Ascending aorta (tissue), 2 donors: ENCODE data around the gene ECT2. TPM values are rescaled to one million over a fixed set of nuclear protein-coding genes. Genes with fewer than 3 reads are reported as not detected.
"Not testable (repeated sequence)": the region's sequence is repeated elsewhere in the genome, so short reads cannot be mapped to it uniquely, and the experiment has no call there.

ENCODE experiments used
- DNase-seq, 2 donors: peaks; one replicate each; pipeline ENCODE4 v3.0.0-alpha.2; 2019; ENCODE audit warnings: low spot score in 2 of 2
- H3K27ac ChIP-seq, 2 donors: fragments of 200-600 bp; sonication (generic); one replicate each; pipeline ENCODE4 v1.5.1; 2016 to 2017; ENCODE audit warnings: mild to moderate bottlenecking in 1 of 2
- H3K27me3 ChIP-seq: fragments of 200-600 bp; sonication (generic); one replicate; pipeline ENCODE4 v1.5.1; 2017
- H3K36me3 ChIP-seq, 2 donors: fragments of 200-600 bp; sonication (generic); one replicate each; pipeline ENCODE4 v1.5.1; 2016
- H3K4me1 ChIP-seq, 2 donors: fragments of 200-600 bp; sonication (generic); one replicate each; pipeline ENCODE4 v1.5.1; 2016 to 2017; ENCODE audit warnings: mild to moderate bottlenecking in 1 of 2
- H3K4me3 ChIP-seq, 2 donors: fragments of 200-600 bp; sonication (generic); one replicate each; pipeline ENCODE4 v1.5.1; 2016 to 2017; ENCODE audit warnings: mild to moderate bottlenecking in 1 of 2
- H3K9me3 ChIP-seq, 2 donors: fragments of 200-600 bp; sonication (generic); one replicate each; pipeline ENCODE4 v1.5.1; 2016
- CTCF ChIP-seq, 3 experiments: fragments of 200-600 bp in 2 of 3; fragments of 450-650 bp in 1 of 3; sonication (generic) in 2 of 3; IDR thresholded peaks; one replicate each; pipeline ENCODE4 v1.5.1; 2016 to 2019; ENCODE audit warnings: antibody characterized with exemption in 3 of 3, mild to moderate bottlenecking in 1 of 3, moderate library complexity in 1 of 3
- intact Hi-C: fragments of 100-400 bp; cut with DNase I; formaldehyde crosslinking; loops from one replicate; pipeline ENCODE4 v1.15.1; 2023
- total RNA-seq: library from RNA; depleted of rRNA; stranded (reverse); fragments of >200 nt; gene quantifications from one replicate; pipeline ENCODE4 v1.1.0, GENCODE V29; 2016

ECT2 gene
- total RNA-seq, 1 donor from 2014 or later: 27.1 TPM

GRCh38 chr3:172749230-172749965, 1.1 kb upstream of the ECT2 start:
- peak in 1 of 2 donors; percentile 74 for DNase-seq
- Histone ChIP-seq H3K4me3 (peak overlapping the region; percentile 69 to 80), H3K9me3 (no peaks in the 10 kb centered on the region), H3K4me1 (peaks cover 0 to 13% of the 10 kb centered on the region in 2 donors), H3K27ac (peak overlapping the region; percentile 57 to 83), H3K36me3 (no peaks in the 10 kb centered on the region), H3K27me3 (no peaks in the 10 kb centered on the region)
- TF ChIP-seq CTCF (IDR thresholded peaks at IDR 0.05): no peak
- intact Hi-C loops: no loop called here

- Histone ChIP-seq H3K27me3 (no peaks in the 10 kb centered on the region), H3K4me3 (peak overlapping the region; percentile 69 to 80), H3K4me1 (peaks cover 0 to 13% of the 10 kb centered on the region in 2 donors), H3K27ac (peak overlapping the region; percentile 57 to 83), H3K36me3 (no peaks in the 10 kb centered on the region), H3K9me3 (no peaks in the 10 kb centered on the region)
- TF ChIP-seq CTCF (IDR thresholded peaks at IDR 0.05): no peak
- intact Hi-C loops: loop anchor here (1.0 to 5.0 kb wide), 3 partner anchors 39 to 128 kb away; partner anchors contain the start of gene NCEH1
- DNase-seq: no peak
Observed at GRCh38 chr3:172750069-172750367, 508 bp upstream of the ECT2 start.

GRCh38 chr3:172751175-172751704, 714 bp downstream of the ECT2 start:
- no peak for TF ChIP-seq CTCF (IDR thresholded peaks at IDR 0.05)
- peak overlapping the region; percentile 69 to 80 for H3K4me3 ChIP-seq
- intact Hi-C loops: loop anchor here (5.0 kb wide), 2 partner anchors 79 to 129 kb away; no protein-coding TSS in a partner anchor
- H3K27ac ChIP-seq: peak overlapping the region; percentile 2 to 28
- H3K9me3 ChIP-seq: no peaks in the 10 kb centered on the region
- no peak for DNase-seq
- H3K27me3 ChIP-seq: no peaks in the 10 kb centered on the region
- no peaks in the 10 kb centered on the region for H3K36me3 ChIP-seq
- peaks cover 0 to 13% of the 10 kb centered on the region in 2 donors for H3K4me1 ChIP-seq

- no peaks in the 10 kb centered on the region for H3K9me3 ChIP-seq
- H3K36me3 ChIP-seq: no peaks in the 10 kb centered on the region
- no peak for DNase-seq
- peaks cover 0 to 13% of the 10 kb centered on the region in 2 donors for H3K4me1 ChIP-seq
- H3K27me3 ChIP-seq: no peaks in the 10 kb centered on the region
- H3K4me3 ChIP-seq: no peak overlapping the region
- H3K27ac ChIP-seq: no peak overlapping the region
- no peak for TF ChIP-seq CTCF (IDR thresholded peaks at IDR 0.05)
- intact Hi-C loops: loop anchor here (5.0 kb wide), 2 partner anchors 80 to 130 kb away; no protein-coding TSS in a partner anchor
Observed at GRCh38 chr3:172752651-172753050, 2.1 kb downstream of the ECT2 start.

GRCh38 chr3:172753125-172753524, 2.6 kb downstream of the ECT2 start:
- no peak for DNase-seq
- intact Hi-C loops: loop anchor here (5.0 kb wide), 2 partner anchors 81 to 131 kb away; no protein-coding TSS in a partner anchor
- Histone ChIP-seq H3K27ac (no peak overlapping the region), H3K4me3 (no peak overlapping the region), H3K9me3 (no peaks in the 10 kb centered on the region), H3K36me3 (no peaks in the 10 kb centered on the region), H3K27me3 (no peaks in the 10 kb centered on the region), H3K4me1 (peaks cover 0 to 13% of the 10 kb centered on the region in 2 donors)
- no peak for TF ChIP-seq CTCF (IDR thresholded peaks at IDR 0.05)

- DNase-seq, H3K9me3 ChIP-seq, H3K4me3 ChIP-seq, H3K27ac ChIP-seq, H3K36me3 ChIP-seq, H3K4me1 ChIP-seq, intact Hi-C loops, H3K27me3 ChIP-seq: not testable (repeated sequence)
Observed at GRCh38 chr3:172760416-172760815, 9.9 kb downstream of the ECT2 start.
